Right atrium auricular region (tissue), 2 donors: Measurements from ENCODE around the gene R3HDM2. TPM values are rescaled to one million over a fixed set of nuclear protein-coding genes. Genes with fewer than 3 reads are reported as not detected.
A peak's percentile ranks its signal among the peaks of the same experiment; 100 is the strongest.

Experiments
- DNase-seq: peaks from one replicate; pipeline ENCODE4 v3.0.0-alpha.2; 2019; ENCODE audit warnings: low spot score
- H3K27ac ChIP-seq, 2 donors: fragments of 200-600 bp; sonication (generic); 1 replicate in 1 of 2; 2 replicates in 1 of 2; pipeline ENCODE4 v1.5.1; 2016 to 2019
- H3K27me3 ChIP-seq, 2 donors: fragments of 200-600 bp; sonication (generic); one replicate each; pipeline versions ENCODE4 v1.5.1 to v1.6.0; 2017 to 2019
- H3K36me3 ChIP-seq: fragments of 200-600 bp; sonication (generic); one replicate; pipeline ENCODE4 v1.5.1; 2016
- H3K4me1 ChIP-seq, 2 donors: fragments of 200-600 bp; sonication (generic); one replicate each; pipeline versions ENCODE4 v1.5.1 to v1.6.0; 2017 to 2019
- H3K4me3 ChIP-seq, 2 donors: fragments of 200-600 bp; sonication (generic); 1 replicate in 1 of 2; 2 replicates in 1 of 2; pipeline ENCODE4 v1.5.1; 2017 to 2019; ENCODE audit warnings: mild to moderate bottlenecking in 1 of 2, moderate library complexity in 1 of 2
- H3K9me3 ChIP-seq, 2 donors: fragments of 200-600 bp; sonication (generic); one replicate each; pipeline ENCODE4 v1.5.1; 2019
- total RNA-seq, 2 donors: library from RNA; depleted of rRNA; stranded (reverse); fragments of >200 nt; gene quantifications; one replicate each; pipeline ENCODE4 v1.1.0, GENCODE V29; 2016
- TF ChIP-seq, protein P1 (sequence below), 2 donors: fragments of 200-600 bp; sonication (generic); IDR thresholded peaks; one replicate each; pipeline ENCODE4 v1.5.1; 2019; ENCODE audit warnings: antibody characterized with exemption in 2 of 2

Gene R3HDM2
- 10 to 100 TPM; 31.7 to 47.8 TPM for total RNA-seq

DNA sequence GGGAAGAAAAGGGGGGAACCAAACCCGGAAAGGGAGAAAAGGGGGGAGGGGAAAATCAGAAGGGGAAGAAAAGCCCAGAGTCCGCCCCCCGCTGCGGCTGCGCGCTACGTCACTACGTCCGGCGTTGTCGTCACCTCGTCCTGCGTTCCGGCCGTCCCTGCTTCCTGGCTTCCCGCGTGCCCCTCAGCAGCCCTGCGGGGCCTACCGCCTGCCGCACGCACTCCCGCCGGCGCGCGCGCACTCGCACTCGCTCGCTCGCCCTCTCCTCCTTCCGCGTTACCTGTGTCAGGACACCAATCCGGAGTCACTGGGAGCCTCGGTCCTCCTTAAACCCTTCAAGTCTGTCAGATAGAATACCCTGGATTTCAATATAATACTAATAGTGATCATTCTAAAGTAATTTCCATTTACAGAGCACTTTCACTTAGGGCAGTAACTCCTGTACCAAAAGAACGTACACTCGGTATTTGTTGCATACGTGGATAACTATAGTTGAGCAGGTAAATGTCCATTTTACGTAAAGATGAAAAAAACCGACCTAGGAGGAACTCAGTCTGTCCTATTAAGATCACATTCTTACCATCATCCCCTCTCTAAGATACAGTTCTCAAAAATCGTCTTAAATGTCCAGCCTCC is at the start of gene R3HDM2:
Gene R3HDM2 (minus strand): TSS at position 113 of the 636 bp plus-strand sequence. CDS start 120,615 bp downstream, outside the sequence.
- H3K9me3 ChIP-seq = no peaks in the 10 kb centered on the region
- peak within 1 kb of the TSS; percentile 76 for H3K4me3 ChIP-seq
- DNase-seq = peak; percentile 93
- no peaks in the 10 kb centered on the region for H3K27me3 ChIP-seq
- TF ChIP-seq, protein P1, sequence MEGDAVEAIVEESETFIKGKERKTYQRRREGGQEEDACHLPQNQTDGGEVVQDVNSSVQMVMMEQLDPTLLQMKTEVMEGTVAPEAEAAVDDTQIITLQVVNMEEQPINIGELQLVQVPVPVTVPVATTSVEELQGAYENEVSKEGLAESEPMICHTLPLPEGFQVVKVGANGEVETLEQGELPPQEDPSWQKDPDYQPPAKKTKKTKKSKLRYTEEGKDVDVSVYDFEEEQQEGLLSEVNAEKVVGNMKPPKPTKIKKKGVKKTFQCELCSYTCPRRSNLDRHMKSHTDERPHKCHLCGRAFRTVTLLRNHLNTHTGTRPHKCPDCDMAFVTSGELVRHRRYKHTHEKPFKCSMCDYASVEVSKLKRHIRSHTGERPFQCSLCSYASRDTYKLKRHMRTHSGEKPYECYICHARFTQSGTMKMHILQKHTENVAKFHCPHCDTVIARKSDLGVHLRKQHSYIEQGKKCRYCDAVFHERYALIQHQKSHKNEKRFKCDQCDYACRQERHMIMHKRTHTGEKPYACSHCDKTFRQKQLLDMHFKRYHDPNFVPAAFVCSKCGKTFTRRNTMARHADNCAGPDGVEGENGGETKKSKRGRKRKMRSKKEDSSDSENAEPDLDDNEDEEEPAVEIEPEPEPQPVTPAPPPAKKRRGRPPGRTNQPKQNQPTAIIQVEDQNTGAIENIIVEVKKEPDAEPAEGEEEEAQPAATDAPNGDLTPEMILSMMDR (IDR thresholded peaks at IDR 0.05) = peak in 1 of 2 donors; percentile 15
- peak within 1 kb of the TSS; percentile 85 to 97 for H3K27ac ChIP-seq
- no peaks in the 10 kb centered on the region for H3K36me3 ChIP-seq
- H3K4me1 ChIP-seq = peaks cover 0 to 12% of the 10 kb centered on the region in 2 donors

- TF ChIP-seq, protein P1 (IDR thresholded peaks at IDR 0.05) = no peak
- H3K9me3 ChIP-seq = no peaks in the 10 kb centered on the region
- no peaks in the 10 kb centered on the region for H3K36me3 ChIP-seq
- H3K27ac ChIP-seq = peak within 1 kb of the TSS; percentile 7 to 49
- H3K4me3 ChIP-seq = no peak within 1 kb of the TSS
- peaks cover 16 to 20% of the 10 kb centered on the region in 2 donors for H3K27me3 ChIP-seq
- peaks cover 0 to 18% of the 10 kb centered on the region in 2 donors for H3K4me1 ChIP-seq
- no peak for DNase-seq
These were observed 48.7 kb upstream of the R3HDM2 start, which contains the start of gene ARHGAP9 for GRCh38 chr12:57479376-57480115. ARHGAP9 (minus strand) TSS chr12:57479866; CDS start chr12:57479406, 460 bp downstream.

DNA sequence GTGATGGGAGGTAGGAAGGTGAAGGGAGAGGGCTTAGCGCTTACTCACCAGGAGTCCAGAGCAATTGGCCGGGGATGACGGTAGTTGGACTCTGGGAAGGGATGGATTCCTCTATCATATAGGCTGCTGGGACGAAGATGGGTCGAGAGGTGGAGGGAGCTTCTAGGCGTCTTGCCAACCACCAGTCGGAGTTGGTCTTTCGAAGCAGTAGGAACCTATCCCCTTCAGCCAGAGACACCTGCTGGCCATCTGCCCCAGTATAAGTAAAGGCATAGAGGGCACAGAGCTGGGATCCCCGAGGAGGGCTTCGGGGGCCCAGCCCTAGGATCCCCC is 48.2 kb upstream of the R3HDM2 start:
- Histone ChIP-seq H3K9me3 (no peaks in the 10 kb centered on the region), H3K4me3 (no peak overlapping the region), H3K36me3 (no peaks in the 10 kb centered on the region), H3K27me3 (peaks cover 16 to 24% of the 10 kb centered on the region in 2 donors), H3K27ac (peak overlapping the region; percentile 3 to 7), H3K4me1 (peaks cover 0 to 18% of the 10 kb centered on the region in 2 donors)
- no peak for DNase-seq
- TF ChIP-seq, protein P1 (IDR thresholded peaks at IDR 0.05) = no peak

DNA sequence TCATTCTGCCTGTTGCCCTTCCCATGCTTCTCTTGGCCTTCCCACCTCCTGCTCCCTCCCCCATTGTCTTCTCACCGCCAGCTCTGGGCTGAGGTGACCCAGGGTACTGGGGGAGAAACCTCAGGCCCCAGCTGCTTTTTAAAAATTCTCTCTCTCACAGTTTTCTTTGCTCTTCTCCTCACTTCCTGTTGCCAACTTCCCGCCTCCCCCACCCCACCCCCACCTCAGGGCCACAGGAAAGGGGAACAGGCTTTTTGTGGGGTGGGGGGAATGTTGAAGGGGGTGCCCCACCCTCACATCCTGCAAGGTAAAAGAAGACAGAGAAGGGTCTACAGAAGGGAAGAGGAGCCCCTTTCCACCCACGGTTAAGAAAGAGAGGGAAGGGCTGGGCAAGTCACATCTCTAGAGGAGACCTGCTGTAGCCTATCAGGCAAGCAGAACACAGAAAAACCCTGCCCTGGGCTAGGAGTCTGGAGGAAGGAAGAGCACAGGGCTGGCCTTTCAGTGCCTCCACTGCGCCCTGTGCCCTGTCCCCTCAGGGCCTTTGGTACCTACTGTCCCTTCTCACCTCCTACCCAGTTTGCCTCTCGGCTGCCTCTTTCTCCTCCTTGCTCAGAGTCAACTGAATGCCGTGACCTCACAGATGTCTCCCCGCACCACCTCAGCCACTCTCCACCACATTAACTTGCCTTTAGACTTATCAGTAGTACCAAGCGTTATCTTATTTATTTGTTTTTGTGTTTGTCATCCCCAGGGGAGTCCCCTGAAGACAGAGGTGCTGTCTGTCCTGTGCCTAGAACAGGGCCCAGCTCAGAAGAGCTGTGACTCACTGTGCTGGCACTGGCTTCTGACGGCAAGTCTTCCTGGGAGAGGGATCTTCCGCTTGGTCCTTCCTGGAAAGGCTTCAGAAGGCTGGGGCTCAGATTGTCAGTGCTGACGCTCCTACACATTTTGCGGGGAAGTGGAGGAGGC is 47.2 kb upstream of the R3HDM2 start:
- H3K27me3 ChIP-seq = peaks cover 16 to 24% of the 10 kb centered on the region in 2 donors
- DNase-seq = no peak
- TF ChIP-seq, protein P1 (IDR thresholded peaks at IDR 0.05) = no peak
- H3K36me3 ChIP-seq = no peaks in the 10 kb centered on the region
- peak overlapping the region; percentile 24 to 44 for H3K4me3 ChIP-seq
- H3K4me1 ChIP-seq = peaks cover 0 to 18% of the 10 kb centered on the region in 2 donors
- H3K9me3 ChIP-seq = no peaks in the 10 kb centered on the region
- peak overlapping the region; percentile 39 to 49 for H3K27ac ChIP-seq

DNA sequence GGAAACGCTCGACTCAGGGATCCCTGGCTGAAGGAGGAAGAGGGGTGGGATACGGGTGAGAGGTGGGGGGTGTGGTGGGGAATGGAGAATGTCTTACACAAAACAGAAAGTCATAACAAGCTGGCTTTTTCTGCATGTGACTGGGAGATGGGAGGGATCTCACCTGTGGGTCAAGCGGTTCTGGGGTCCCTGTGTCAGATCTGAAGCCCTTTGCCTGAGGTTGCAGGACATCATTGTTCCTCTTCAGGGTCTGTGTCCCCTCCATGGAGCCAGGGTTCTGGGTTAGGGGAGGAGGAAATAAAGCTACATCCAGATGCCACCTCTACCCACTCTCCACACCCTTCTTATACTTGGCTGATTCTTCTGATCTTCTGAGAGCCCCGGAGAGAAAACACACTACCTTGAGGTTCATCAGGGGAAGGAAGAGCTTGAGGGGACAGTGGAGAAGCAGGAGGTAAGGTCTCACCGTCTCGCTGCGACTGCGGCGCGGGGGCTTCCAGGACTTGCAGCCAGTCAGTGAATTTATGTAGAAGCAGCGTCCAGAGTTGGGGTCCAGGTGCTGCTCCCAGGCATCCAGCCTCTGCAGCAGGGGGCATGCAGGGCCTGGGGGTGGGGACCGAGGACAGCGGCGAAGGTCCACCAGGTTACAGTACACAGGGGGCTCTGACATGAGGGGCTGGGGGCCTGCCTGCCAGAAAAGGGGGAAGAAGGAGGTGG is 46.3 kb upstream of the R3HDM2 start:
- Histone ChIP-seq H3K27me3 (peaks cover 16 to 24% of the 10 kb centered on the region in 2 donors), H3K27ac (peak overlapping the region; percentile 39 to 48), H3K4me1 (peaks cover 0 to 18% of the 10 kb centered on the region in 2 donors), H3K36me3 (no peaks in the 10 kb centered on the region), H3K9me3 (no peaks in the 10 kb centered on the region), H3K4me3 (peak overlapping the region; percentile 24 to 44)
- DNase-seq = no peak
- TF ChIP-seq, protein P1 (IDR thresholded peaks at IDR 0.05) = no peak
